Activated CD4-positive, alpha-beta T cell treated with anti-CD3 and anti-CD28 coated beads for 24 hours (primary cell): ENCODE data around the gene DTL.

Experiments used
- DNase-seq, 2 donors: peaks; one replicate each; pipeline ENCODE4 v3.0.0-alpha.2; 2020; ENCODE audit warnings: low read depth in 2 of 2

DTL gene

DNA sequence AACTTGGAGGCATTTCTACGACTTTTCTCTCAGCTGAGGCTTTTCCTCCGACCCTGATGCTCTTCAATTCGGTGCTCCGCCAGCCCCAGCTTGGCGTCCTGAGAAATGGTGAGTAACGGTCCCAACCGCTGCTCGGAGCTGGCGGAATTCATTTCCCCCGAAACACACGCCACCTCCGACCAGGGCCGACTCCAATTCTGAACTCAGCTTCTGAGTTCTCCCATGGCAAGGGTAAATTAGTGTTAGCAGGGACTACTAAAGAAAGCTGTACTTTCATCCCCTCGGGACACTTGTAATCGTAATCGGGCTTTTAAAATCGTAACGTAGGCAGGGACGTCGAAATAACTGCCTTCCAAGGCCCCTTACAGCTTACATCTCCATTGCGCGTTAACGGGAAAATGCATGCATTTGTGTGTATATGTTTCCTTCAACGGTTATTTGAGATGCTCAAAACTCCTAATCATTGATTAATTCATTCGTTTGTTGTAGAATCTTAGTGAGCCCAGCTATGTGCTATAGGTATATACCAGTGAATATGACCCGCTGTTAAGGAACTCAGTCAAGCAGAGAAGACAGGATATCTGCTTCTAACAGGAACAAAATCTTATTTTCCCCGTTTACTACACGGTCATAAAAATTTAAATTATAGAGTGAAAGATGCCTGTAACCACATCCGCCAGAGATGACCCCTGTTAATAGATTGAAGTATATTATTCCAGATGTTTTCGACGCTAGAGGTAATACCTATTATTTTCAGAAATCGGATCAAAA is 472 bp downstream of the DTL start:
- DNase-seq: peak in 1 of 2 donors; percentile 12

GRCh38 chr1:212037900-212038299 is 2.4 kb downstream of the DTL start:
- DNase-seq: no peak

- DNase-seq: no peak
Measured at GRCh38 chr1:212039622-212040021, 4.1 kb downstream of the DTL start.

DNA sequence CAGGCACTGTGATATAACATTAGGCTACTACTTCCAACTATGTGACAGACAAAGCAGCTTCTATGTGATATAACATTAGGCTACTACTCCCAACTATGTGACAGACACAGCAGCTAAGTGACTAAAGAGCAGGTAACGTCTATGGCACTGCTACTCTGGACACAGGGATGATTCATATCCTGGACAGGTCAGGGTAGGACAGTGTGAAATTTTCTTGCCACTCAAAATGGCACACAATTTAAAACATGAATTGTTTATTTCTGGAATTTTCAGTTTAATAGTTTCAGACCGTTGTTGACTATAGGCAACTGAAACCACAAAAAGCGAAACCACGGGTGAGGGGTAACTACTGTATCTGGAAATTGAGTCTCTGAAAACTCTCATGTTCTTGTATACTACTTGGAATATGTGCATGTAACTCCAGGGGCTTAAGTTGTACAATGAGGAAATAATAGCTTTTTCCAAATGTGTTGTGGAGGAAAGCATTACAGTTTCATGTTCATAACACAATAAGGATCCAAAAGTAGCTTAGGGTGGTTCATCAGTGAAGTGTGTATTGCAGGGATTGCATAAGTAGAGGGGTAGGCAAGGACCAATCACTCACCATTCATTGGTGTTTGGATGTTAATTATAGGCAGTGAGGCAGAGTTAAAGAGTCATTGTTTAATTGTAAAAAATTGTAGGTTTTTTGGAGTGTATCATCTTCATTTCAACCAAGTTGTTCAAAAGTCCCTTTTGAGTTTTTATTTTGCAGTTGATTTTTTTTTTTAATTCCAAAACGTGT is 5.3 kb downstream of the DTL start:
- DNase-seq: no peak

DNA sequence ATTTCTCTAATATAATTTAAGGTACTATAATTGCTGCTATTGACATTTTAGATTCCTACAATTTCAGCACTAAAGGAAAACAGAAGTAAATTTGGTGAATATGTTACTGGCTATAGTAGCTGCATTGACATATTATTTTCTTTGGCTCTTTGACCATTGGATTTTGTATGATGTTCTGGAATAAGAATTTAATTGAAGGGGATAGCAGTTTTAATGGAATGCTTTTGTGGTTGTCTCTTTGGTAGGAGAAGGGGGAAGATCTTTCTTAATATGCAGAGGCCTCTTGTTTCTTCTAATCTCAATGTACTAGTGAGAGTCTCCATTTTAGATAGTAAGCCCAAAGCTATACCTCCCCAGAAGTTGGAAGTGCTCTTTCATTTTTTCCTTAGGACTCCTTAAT is 6.9 kb downstream of the DTL start:
- DNase-seq: no peak

DNA sequence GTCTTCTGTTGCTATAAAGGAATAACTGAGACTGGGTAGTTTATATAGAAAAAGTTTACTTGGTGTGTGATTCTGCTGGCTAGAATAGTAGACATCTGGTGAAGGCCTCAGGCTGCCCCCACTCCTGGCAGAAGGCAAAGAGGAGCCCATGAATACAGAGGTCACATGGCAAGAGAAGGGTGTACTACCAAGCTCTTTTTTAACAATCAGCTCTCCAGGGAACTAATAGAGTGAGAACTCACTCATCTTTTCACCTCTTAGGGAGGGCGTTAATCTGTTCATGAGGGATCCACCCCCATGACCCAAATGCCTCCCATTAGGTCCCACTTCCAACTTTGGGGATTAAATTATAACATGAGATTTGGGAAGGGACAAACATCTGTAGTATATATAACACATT is 9.3 kb downstream of the DTL start:
- no peak for DNase-seq

- no peak for DNase-seq
Measured at GRCh38 chr1:212045981-212046380, 10.4 kb downstream of the DTL start.

DNA sequence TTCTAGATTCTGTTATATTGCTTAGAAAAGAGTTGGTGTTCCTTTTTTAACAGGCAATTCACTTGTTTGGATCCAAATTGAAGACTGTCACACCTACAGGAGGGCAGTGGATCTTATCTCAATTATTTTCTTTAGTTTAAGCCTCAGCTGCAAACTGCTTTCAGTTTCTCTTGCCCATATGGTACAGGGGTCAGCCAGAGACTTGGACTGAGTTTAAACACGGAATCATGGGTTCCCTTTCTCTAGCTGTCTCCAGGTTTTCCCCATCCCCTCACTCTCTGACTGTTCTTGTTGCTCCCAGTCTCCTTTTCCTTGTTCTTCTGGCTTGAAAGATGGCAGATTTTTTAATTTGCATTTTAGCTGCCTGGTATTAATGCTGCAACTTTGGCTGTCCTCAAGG is 18.4 kb downstream of the DTL start:
- no peak for DNase-seq

- no peak for DNase-seq
Measured at GRCh38 chr1:212055333-212055732, 19.8 kb downstream of the DTL start.

DNA sequence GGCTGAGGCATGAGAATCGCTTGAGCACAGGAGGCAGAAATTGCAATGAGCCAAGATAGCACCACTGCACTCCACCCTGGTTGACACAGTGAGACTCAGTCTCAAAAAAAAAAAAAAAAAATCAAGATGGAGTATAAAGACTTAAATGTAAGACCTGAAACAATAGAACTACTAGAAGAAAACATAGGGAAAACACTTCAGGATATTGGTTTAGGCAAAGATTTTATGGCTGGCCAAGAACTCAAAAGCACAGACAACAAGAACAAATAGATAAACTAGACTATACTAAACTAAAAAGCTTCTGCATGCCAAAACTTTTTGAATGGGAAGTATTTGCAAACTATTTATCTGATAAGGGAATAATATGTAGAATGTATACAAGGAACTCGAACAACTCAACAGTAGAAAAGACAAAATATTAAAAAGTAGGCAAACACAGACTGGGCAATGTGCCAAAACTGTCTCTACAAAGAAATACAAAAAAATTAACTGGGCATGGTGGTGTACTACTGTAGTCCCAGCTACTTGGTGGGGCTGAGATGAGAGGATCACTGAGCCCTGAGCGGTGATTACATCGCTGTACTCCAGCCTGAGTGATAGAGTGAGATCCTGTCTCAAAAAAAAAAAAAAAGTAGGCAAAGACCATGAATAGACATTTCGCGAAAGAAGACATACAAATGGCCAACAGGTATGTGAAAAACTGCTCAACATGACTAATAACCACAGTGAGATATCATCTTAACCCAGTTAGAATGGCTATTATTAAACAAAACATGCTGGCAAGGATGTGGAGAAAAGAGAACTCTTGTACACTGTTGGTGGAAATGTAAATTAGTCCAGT is 25.3 kb downstream of the DTL start:
- DNase-seq: no peak

- DNase-seq: no peak
Measured at GRCh38 chr1:212062832-212063438, 27.4 kb downstream of the DTL start.

DNA sequence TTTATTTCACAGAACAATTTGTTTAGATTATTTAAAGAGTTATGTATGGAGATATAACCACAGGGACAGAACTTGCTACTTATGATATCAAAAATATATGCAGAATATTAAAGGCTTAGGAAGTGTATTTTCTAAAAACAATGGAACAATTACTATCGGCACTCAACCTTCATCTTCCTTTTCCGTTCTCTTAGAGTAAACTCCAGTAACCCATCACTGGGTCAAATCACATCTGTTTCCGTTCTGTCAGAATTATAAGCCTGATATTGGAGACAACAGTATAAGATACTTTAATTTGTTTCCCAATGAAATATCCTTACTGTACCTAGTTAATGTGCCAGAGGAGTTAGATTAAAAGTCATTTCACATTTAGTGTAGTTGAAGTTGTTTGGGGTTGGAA is 32.2 kb downstream of the DTL start:
- no peak for DNase-seq

DNA sequence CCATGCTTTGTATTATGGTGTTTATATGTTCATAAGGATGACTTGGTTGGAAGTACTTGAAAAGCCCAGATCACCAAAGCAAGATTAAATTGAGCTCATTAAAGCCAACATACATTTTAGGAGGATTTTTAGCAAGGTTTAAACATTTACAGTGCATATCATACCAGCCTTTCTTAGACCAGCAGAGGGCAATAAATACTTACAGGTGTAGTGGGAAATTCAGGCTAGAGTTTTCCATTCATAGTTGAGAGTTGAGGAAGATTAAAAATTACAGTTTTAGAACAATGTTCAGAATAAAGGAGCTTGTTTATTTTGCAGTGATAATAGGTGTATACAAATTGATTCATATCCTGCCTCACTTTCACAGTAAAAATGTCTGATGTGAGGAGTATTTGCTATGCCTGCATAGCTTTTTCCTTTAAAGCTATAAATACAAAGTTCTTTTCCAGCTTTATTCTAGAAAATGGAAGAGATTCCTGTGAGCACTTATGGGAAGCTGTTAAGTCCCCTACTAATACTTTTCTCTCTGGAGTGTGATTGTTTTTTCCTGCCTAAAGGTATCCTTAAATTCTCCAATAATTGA is 35.3 kb downstream of the DTL start:
- DNase-seq: no peak

GRCh38 chr1:212072047-212072446 is 36.5 kb downstream of the DTL start:
- no peak for DNase-seq

GRCh38 chr1:212073490-212073889 is 37.9 kb downstream of the DTL start:
- no peak for DNase-seq

- DNase-seq: no peak
Measured at GRCh38 chr1:212074313-212074712, 38.8 kb downstream of the DTL start.

- DNase-seq: no peak
Measured at GRCh38 chr1:212074856-212075255, 39.3 kb downstream of the DTL start.

DNA sequence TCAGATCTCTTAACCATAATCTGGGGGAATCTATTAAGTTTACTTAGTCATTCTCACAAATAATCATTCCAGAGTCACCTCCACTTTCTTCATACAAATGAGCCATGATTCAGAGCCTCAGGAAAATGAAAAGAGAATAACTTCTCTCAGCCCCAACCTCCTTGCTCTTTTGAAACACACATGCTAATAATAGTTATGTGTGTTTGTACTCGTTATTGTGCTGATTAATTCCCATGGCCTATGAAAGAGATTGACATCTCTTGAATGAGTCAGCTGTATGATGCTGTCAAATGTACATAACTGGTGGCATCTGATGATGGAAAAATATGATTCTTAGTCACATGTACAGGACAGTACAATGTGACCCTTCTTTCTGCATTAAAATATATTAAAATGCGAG is 41.5 kb downstream of the DTL start:
- DNase-seq: no peak

GRCh38 chr1:212078826-212079225 is 43.3 kb downstream of the DTL start:
- no peak for DNase-seq

GRCh38 chr1:212082765-212083406 is 47.3 kb downstream of the DTL start:
- no peak for DNase-seq

DNA sequence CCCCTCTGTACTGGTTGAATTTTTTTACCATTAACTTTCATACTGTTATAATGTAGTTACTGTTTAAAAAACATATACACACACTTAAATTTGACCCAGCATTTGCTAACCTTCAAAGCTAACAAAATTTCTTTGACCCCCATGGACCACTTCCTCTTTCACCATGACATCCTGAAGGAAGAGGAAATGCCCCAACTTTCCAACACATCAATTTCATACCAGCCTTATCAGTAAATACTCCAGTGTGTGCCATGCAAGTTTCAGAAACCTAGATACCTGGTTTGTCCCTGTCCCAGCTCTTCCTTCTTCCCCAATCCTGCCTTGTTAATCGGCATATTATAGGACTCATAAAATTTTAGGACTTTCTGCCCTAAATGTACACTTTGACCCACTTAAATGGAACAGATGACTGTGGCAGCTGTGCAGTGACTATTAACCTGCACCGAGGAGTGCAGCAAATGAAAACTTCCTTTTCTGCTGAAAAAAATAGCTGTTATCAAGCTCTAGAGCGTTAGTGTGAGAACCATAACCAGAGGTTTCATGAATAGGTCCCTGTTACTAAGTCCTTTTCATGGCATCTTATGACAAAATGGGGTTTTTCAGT is 54.1 kb downstream of the DTL start:
- no peak for DNase-seq
